Mucosa of stomach (tissue), 1 donor: Measurements from ENCODE around the gene PAX9.

Experiments
- H3K27me3 ChIP-seq: one replicate; pipeline ENCODE4 v1.7.0; 2013; ENCODE audit warnings: mild to moderate bottlenecking, low read length; ENCODE audit not compliant: control insufficient read depth, insufficient read depth
- H3K36me3 ChIP-seq: one replicate; pipeline ENCODE4 v1.7.0; 2013; ENCODE audit warnings: low read length; ENCODE audit not compliant: control insufficient read depth, insufficient read depth
- H3K4me1 ChIP-seq: one replicate; pipeline ENCODE4 v1.7.0; 2013; ENCODE audit warnings: mild to moderate bottlenecking, low read length; ENCODE audit not compliant: control insufficient read depth, insufficient read depth
- H3K4me3 ChIP-seq: one replicate; pipeline ENCODE4 v1.7.0; 2013; ENCODE audit warnings: low read length
- H3K9ac ChIP-seq: one replicate; pipeline ENCODE4 v1.7.0; 2013; ENCODE audit warnings: mild to moderate bottlenecking, low read length, moderate library complexity
- H3K9me3 ChIP-seq: one replicate; pipeline ENCODE4 v1.7.0; 2013; ENCODE audit warnings: mild to moderate bottlenecking, low read length, moderate library complexity; ENCODE audit not compliant: control insufficient read depth
- donor health status: Pancreatic carcinoma.

The PAX9 gene

GRCh38 chr14:36647824-36648753 is 13.6 kb upstream of the PAX9 start:
- peaks cover 75% of the 10 kb centered on the region for H3K27me3 ChIP-seq
- H3K36me3 ChIP-seq, result no peaks in the 10 kb centered on the region
- no peaks in the 10 kb centered on the region for H3K9me3 ChIP-seq
- no peak overlapping the region for H3K9ac ChIP-seq
- peaks cover 12% of the 10 kb centered on the region for H3K4me1 ChIP-seq
- peak overlapping the region; percentile 37 for H3K4me3 ChIP-seq

- Histone ChIP-seq H3K9ac (no peak overlapping the region), H3K27me3 (peaks cover 90% of the 10 kb centered on the region), H3K4me1 (peaks cover 12% of the 10 kb centered on the region), H3K36me3 (no peaks in the 10 kb centered on the region), H3K9me3 (no peaks in the 10 kb centered on the region), H3K4me3 (no peak overlapping the region)
Measured at GRCh38 chr14:36649872-36650650, 11.6 kb upstream of the PAX9 start.

GRCh38 chr14:36652542-36653201 is 9.0 kb upstream of the PAX9 start:
- Histone ChIP-seq H3K9ac (no peak overlapping the region), H3K4me1 (peaks cover 21% of the 10 kb centered on the region), H3K4me3 (no peak overlapping the region), H3K36me3 (no peaks in the 10 kb centered on the region), H3K9me3 (no peaks in the 10 kb centered on the region), H3K27me3 (peaks cover 90% of the 10 kb centered on the region)

GRCh38 chr14:36653413-36653812 is 8.2 kb upstream of the PAX9 start:
- H3K27me3 ChIP-seq, result peaks cover 90% of the 10 kb centered on the region
- H3K4me3 ChIP-seq, result no peak overlapping the region
- H3K9ac ChIP-seq, result no peak overlapping the region
- no peaks in the 10 kb centered on the region for H3K9me3 ChIP-seq
- peaks cover 21% of the 10 kb centered on the region for H3K4me1 ChIP-seq
- no peaks in the 10 kb centered on the region for H3K36me3 ChIP-seq

- peaks cover 90% of the 10 kb centered on the region for H3K27me3 ChIP-seq
- H3K9me3 ChIP-seq, result no peaks in the 10 kb centered on the region
- peaks cover 21% of the 10 kb centered on the region for H3K4me1 ChIP-seq
- H3K4me3 ChIP-seq, result no peak overlapping the region
- no peak overlapping the region for H3K9ac ChIP-seq
- H3K36me3 ChIP-seq, result no peaks in the 10 kb centered on the region
Measured at GRCh38 chr14:36653962-36654793, 7.5 kb upstream of the PAX9 start.

- peaks cover 90% of the 10 kb centered on the region for H3K27me3 ChIP-seq
- no peak overlapping the region for H3K4me3 ChIP-seq
- no peak overlapping the region for H3K9ac ChIP-seq
- no peaks in the 10 kb centered on the region for H3K9me3 ChIP-seq
- H3K4me1 ChIP-seq, result peaks cover 21% of the 10 kb centered on the region
- H3K36me3 ChIP-seq, result no peaks in the 10 kb centered on the region
Measured at GRCh38 chr14:36654794-36655381, 6.8 kb upstream of the PAX9 start.

GRCh38 chr14:36655571-36655962 is 6.1 kb upstream of the PAX9 start:
- H3K9me3 ChIP-seq, result no peaks in the 10 kb centered on the region
- H3K27me3 ChIP-seq, result peaks cover 91% of the 10 kb centered on the region
- H3K9ac ChIP-seq, result no peak overlapping the region
- no peaks in the 10 kb centered on the region for H3K36me3 ChIP-seq
- H3K4me3 ChIP-seq, result no peak overlapping the region
- H3K4me1 ChIP-seq, result peaks cover 21% of the 10 kb centered on the region

GRCh38 chr14:36655963-36656686 is 5.5 kb upstream of the PAX9 start:
- H3K9ac ChIP-seq, result no peak overlapping the region
- no peak overlapping the region for H3K4me3 ChIP-seq
- no peaks in the 10 kb centered on the region for H3K9me3 ChIP-seq

GRCh38 chr14:36656687-36657398 is 4.8 kb upstream of the PAX9 start:
- Histone ChIP-seq H3K27me3 (peaks cover 100% of the 10 kb centered on the region), H3K4me3 (no peak overlapping the region), H3K4me1 (peaks cover 32% of the 10 kb centered on the region), H3K36me3 (no peaks in the 10 kb centered on the region), H3K9ac (no peak overlapping the region), H3K9me3 (no peaks in the 10 kb centered on the region)

More at GRCh38 chr14:36655963-36656686, 5.5 kb upstream of the PAX9 start:
- H3K27me3 ChIP-seq, result peaks cover 97% of the 10 kb centered on the region
- H3K36me3 ChIP-seq, result no peaks in the 10 kb centered on the region
- H3K4me1 ChIP-seq, result peaks cover 25% of the 10 kb centered on the region

GRCh38 chr14:36657399-36658122 is 4.1 kb upstream of the PAX9 start:
- H3K4me1 ChIP-seq, result peaks cover 39% of the 10 kb centered on the region
- H3K9ac ChIP-seq, result no peak overlapping the region

More at GRCh38 chr14:36657399-36658122, 4.1 kb upstream of the PAX9 start:
- H3K36me3 ChIP-seq, result no peaks in the 10 kb centered on the region
- no peaks in the 10 kb centered on the region for H3K9me3 ChIP-seq
- H3K27me3 ChIP-seq, result peaks cover 100% of the 10 kb centered on the region
- no peak overlapping the region for H3K4me3 ChIP-seq
